Stomach smooth muscle (tissue), 2 donors: Measurements from ENCODE around the gene CDR2.

Source experiments
- H3K27ac ChIP-seq: one replicate; pipeline ENCODE4 v1.7.0; 2013; ENCODE audit warnings: mild to moderate bottlenecking, low read length, inconsistent platforms
- H3K27me3 ChIP-seq, 2 donors: one replicate each; pipeline ENCODE4 v1.7.0; 2013; ENCODE audit warnings: low read length in 2 of 2; ENCODE audit not compliant: insufficient read depth in 2 of 2, control insufficient read depth in 1 of 2
- H3K36me3 ChIP-seq, 2 donors: one replicate each; pipeline ENCODE4 v1.7.0; 2013; ENCODE audit warnings: low read length in 2 of 2; ENCODE audit not compliant: control insufficient read depth in 2 of 2, insufficient read depth in 2 of 2
- H3K4me1 ChIP-seq: one replicate; pipeline ENCODE4 v1.7.0; 2013; ENCODE audit warnings: low read length; ENCODE audit not compliant: control insufficient read depth, insufficient read depth
- H3K4me3 ChIP-seq, 2 donors: one replicate each; pipeline ENCODE4 v1.7.0; 2013; ENCODE audit warnings: low read length in 2 of 2
- H3K9ac ChIP-seq, 2 donors: one replicate each; pipeline ENCODE4 v1.7.0; 2013; ENCODE audit warnings: low read length in 2 of 2, mild to moderate bottlenecking in 1 of 2
- H3K9me3 ChIP-seq, 2 donors: one replicate each; pipeline ENCODE4 v1.7.0; 2013; ENCODE audit warnings: low read length in 2 of 2; ENCODE audit not compliant: control insufficient read depth in 2 of 2
- donor health status: healthy.
- donor health status: Pancreatic carcinoma.

The CDR2 gene

DNA sequence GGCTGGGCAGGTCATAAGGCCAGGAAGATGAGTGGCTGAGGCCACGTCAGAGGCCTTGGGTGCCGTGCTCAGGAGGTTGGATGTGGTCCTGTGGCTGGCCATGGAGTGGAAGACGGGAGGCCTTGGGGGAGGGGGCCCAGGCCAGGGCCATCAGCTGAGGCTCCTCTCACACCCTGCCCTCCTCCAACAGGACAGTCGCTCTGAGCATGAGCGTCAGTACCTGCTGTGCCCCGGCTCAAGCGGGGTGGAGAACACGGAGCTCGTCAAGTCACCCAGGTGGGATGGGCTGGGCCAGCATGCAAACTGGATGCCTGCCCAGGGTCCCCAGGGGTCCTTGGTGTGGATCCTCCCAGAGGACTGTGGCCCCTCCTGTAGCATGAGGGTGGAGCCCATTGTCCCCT lies 58.0 kb downstream of the CDR2 start:
- peaks cover 2% of the 10 kb centered on the region for H3K4me1 ChIP-seq
- no peaks in the 10 kb centered on the region for H3K9me3 ChIP-seq
- peaks cover 33 to 48% of the 10 kb centered on the region in 2 donors for H3K36me3 ChIP-seq
- H3K4me3 ChIP-seq: no peak overlapping the region
- H3K27me3 ChIP-seq: no peaks in the 10 kb centered on the region
- no peak overlapping the region for H3K9ac ChIP-seq
- H3K27ac ChIP-seq: no peak overlapping the region

DNA sequence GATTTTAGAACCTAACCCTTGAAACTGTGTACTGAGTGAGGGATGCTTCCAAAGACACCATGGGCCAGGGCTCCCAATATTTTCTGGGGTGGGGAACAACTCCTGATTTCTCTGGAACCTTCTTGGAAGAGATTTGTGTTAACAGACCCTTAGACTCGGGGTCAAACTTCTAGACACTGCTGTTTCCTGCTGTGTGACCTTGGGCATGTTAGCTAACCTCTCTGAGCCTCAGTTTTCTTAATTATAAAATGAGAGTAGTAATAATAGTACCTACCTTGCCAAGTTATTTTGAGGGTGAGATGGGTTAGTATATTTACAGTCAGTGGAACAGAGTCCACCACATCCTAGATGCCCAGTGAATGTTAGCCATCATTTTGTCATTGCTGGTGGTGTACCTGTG lies 58.4 kb downstream of the CDR2 start:
- H3K4me3 ChIP-seq: no peak overlapping the region
- no peaks in the 10 kb centered on the region for H3K4me1 ChIP-seq
- H3K27me3 ChIP-seq: no peaks in the 10 kb centered on the region
- no peak overlapping the region for H3K27ac ChIP-seq
- H3K9ac ChIP-seq: no peak overlapping the region
- peaks cover 32 to 44% of the 10 kb centered on the region in 2 donors for H3K36me3 ChIP-seq
- H3K9me3 ChIP-seq: no peaks in the 10 kb centered on the region

DNA sequence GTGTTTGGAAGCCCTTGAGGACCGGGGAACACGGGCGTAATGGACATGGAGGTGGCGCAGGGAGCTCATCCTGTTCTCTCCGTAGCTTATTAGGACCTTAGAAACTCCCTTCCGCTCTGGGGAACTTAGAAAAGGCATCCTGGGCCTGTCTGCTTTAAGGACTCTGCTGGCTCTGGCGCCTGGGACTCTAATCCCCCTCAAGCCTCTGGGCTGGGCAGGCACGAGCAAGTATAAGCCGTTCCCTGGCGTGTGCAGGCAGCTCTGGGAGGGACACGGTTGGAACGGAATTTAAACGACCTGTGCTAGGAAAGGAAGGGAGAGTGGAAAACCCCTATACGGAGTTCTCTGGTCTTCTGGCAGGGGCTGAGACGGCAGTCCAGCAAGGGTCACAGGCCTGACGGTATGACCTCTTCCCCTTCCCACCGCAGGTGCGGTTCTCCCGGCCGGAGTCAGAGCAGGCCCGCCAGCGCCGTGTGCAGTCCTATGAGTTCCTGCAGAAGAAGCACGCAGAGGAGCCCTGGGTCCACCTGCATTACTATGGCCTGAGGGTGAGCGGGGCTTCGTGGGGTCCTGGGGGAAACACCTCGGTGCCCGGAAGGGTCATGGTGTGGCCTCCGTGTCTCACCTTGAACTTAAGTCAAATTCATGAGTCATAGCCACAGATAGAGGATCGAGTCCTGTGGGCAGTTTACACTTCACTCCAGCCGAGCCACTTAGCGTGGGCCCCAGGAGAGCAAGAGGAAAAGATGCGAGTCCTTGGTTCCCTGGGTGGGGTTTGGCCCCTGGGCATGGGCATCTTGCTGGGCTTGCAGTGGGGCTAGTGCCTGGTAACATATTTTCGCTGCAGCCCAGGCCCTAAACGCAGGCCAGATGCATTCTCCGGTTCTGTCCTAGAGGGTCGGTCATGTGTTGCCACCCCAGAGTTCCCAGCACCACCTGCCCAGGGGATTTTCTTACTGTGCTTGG lies 59.5 kb downstream of the CDR2 start:
- H3K4me3 ChIP-seq: no peak overlapping the region
- H3K4me1 ChIP-seq: no peaks in the 10 kb centered on the region
- H3K27ac ChIP-seq: no peak overlapping the region

GRCh38 chr16:22313876-22314470 lies 60.4 kb downstream of the CDR2 start:
- no peaks in the 10 kb centered on the region for H3K4me1 ChIP-seq
- H3K9ac ChIP-seq: no peak overlapping the region
- no peaks in the 10 kb centered on the region for H3K9me3 ChIP-seq
- no peaks in the 10 kb centered on the region for H3K27me3 ChIP-seq
- no peak overlapping the region for H3K27ac ChIP-seq
- peaks cover 40 to 51% of the 10 kb centered on the region in 2 donors for H3K36me3 ChIP-seq
- H3K4me3 ChIP-seq: no peak overlapping the region

More for the DNA sequence above, 59.5 kb downstream of the CDR2 start:
- no peak overlapping the region for H3K9ac ChIP-seq
- H3K36me3 ChIP-seq: peaks cover 31 to 45% of the 10 kb centered on the region in 2 donors
- no peaks in the 10 kb centered on the region for H3K9me3 ChIP-seq
- no peaks in the 10 kb centered on the region for H3K27me3 ChIP-seq

DNA sequence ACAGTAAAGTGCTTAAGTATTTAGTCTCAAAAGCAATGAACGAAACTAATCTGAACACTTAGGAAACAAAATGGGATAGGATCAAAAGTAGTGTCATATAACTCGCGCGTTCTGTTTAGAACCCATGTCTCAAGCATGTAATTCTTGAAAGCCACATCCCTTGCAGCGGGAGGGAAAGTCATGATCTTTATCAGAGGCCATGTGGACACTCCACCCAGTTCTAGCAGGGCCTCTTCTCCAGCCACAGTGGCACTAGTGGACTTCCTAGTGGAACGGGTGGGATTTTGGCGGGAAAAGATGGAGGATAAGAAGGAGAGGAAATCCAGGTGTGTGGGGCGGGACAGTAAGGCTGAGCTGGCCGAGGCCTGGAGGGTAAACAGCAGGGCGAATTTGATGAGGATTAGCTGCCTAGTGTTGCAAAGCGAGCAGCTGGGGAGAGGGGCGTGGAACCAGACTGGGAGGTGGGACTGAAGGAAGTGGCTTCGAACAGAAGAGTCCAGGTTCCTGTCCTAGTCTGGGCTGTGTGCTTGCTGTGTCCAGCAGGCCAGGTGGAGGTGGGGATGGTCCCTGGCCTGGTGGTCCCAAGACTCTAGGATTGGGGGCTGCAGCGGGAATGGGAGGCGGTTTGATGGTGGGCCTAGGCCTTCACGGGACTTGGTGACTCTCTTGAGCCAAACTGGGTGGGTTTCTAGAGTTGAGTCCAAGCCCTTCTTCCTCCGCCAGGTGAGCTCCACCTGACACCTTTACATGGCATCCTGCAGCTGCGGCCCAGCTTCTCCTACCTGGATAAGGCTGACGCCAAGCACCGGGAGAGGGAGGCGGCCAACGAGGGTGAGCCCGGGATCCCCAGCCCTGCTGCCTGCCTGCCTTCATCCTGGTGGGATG lies 61.3 kb downstream of the CDR2 start:
- no peak overlapping the region for H3K9ac ChIP-seq
- H3K27ac ChIP-seq: no peak overlapping the region
- H3K4me3 ChIP-seq: no peak overlapping the region
- no peaks in the 10 kb centered on the region for H3K9me3 ChIP-seq
- no peaks in the 10 kb centered on the region for H3K27me3 ChIP-seq
- H3K4me1 ChIP-seq: no peaks in the 10 kb centered on the region
- peaks cover 45 to 53% of the 10 kb centered on the region in 2 donors for H3K36me3 ChIP-seq

GRCh38 chr16:22311520-22311919 lies 62.9 kb downstream of the CDR2 start:
- Histone ChIP-seq H3K36me3 (peaks cover 55 to 58% of the 10 kb centered on the region in 2 donors), H3K4me3 (no peak overlapping the region), H3K27ac (no peak overlapping the region), H3K27me3 (no peaks in the 10 kb centered on the region), H3K9ac (no peak overlapping the region), H3K9me3 (no peaks in the 10 kb centered on the region), H3K4me1 (no peaks in the 10 kb centered on the region)

DNA sequence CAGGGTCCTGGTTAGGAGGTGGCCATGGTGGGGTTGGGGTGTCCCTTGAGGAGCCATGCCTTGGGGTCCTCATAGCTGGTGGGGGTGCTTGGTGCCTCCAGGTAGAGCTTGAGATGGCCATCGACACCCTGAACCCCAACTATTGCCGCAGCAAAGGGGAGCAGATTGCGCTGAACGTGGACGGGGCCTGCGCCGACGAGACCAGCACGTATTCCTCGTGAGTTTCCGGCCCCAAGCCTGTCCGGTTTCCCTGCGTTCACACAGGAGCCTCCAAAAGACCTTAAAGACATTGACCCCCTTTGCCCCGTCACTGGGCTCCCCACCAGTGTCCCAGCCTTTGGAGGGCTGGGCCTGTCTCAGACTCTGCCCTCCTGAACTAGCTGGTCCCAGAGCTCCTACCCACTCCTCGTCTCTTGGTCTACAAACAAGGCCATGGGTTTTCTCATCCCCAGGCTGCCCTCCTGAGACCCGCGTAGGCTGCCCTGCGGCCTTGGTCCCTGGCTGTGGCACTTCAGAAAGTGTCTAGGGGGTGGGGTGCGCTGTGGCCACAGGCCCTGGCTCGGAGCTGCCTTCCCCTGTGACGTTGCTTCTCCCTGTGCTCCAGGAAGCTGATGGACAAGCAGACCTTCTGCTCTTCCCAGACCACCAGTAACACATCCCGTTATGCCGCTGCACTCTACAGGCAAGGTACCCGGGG lies 65.4 kb downstream of the CDR2 start:
- no peak overlapping the region for H3K9ac ChIP-seq
- no peak overlapping the region for H3K4me3 ChIP-seq
- no peaks in the 10 kb centered on the region for H3K4me1 ChIP-seq
- H3K9me3 ChIP-seq: no peaks in the 10 kb centered on the region
- peaks cover 50 to 66% of the 10 kb centered on the region in 2 donors for H3K36me3 ChIP-seq
- H3K27ac ChIP-seq: no peak overlapping the region
- H3K27me3 ChIP-seq: no peaks in the 10 kb centered on the region

GRCh38 chr16:22307838-22308237 lies 66.6 kb downstream of the CDR2 start:
- no peaks in the 10 kb centered on the region for H3K4me1 ChIP-seq
- H3K36me3 ChIP-seq: peaks cover 46 to 66% of the 10 kb centered on the region in 2 donors

DNA sequence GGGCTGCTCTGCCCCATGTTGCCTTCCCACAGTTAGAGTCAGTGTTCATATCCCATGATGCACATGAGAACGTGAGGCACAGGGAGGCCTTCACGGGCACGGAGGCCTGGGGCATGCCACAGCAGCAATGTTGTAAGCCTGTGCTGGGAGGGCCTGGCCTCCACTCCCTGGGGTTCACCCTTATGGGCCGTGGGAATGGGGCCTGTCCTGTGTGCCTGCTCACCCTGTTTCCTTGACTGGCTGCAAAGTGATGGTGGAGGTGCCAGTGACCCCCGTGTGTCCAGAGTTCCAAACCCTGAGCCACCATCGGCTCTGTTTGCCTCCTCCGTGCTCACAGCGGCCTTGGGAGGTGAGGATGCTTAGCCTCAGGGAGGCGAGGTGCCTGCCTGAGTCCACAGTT lies 67.6 kb downstream of the CDR2 start:
- Histone ChIP-seq H3K27me3 (no peaks in the 10 kb centered on the region), H3K36me3 (peaks cover 47 to 64% of the 10 kb centered on the region in 2 donors), H3K4me1 (no peaks in the 10 kb centered on the region), H3K9ac (no peak overlapping the region), H3K4me3 (no peak overlapping the region), H3K9me3 (no peaks in the 10 kb centered on the region), H3K27ac (no peak overlapping the region)

More at GRCh38 chr16:22307838-22308237, 66.6 kb downstream of the CDR2 start:
- Histone ChIP-seq H3K4me3 (no peak overlapping the region), H3K9ac (no peak overlapping the region), H3K27me3 (no peaks in the 10 kb centered on the region), H3K9me3 (no peaks in the 10 kb centered on the region), H3K27ac (no peak overlapping the region)

DNA sequence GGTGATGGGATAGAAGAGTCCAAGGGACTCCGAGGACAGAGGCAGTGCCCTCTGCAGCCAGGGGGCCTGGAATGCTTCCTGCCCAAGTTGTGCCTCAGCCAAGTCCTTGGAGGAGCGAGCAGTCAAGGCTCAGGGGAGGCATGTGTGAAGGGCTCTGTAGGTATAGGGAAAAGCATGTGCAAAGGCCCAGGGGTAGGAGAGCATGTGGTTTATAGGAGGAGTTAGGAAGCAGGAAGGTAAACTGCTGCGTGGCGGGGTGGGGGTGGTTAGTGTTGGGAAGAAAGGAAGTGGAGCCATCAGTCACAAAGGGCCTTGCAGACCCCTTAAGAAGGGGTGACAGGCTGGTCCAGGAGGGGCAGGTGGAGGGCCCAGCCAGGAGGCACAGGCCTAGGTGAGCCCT lies 70.0 kb downstream of the CDR2 start:
- Histone ChIP-seq H3K36me3 (peaks cover 36 to 55% of the 10 kb centered on the region in 2 donors), H3K9me3 (no peaks in the 10 kb centered on the region), H3K4me1 (peaks cover 13% of the 10 kb centered on the region), H3K27me3 (no peaks in the 10 kb centered on the region), H3K4me3 (no peak overlapping the region), H3K9ac (no peak overlapping the region), H3K27ac (no peak overlapping the region)
